ENCODE data around the gene FMNL2.

The FMNL2 gene

GRCh38 chr2:152600051-152600657 lies 265.2 kb downstream of the FMNL2 start:
- no peak for DNase-seq (ENCODE audit: low read depth)
- no peak overlapping the region for H3K4me3 ChIP-seq (ENCODE audit: low read depth, low read length)
- TF ChIP-seq CTCF (IDR thresholded peaks at IDR 0.05; ENCODE audit: insufficient read depth, low read depth, low read length, missing control alignments), result no peak

GRCh38 chr2:152600697-152601096 lies 265.7 kb downstream of the FMNL2 start:
- no peak for DNase-seq (ENCODE audit: low read depth)
- H3K4me3 ChIP-seq (ENCODE audit: low read depth, low read length), result no peak overlapping the region
- no peak for TF ChIP-seq CTCF (IDR thresholded peaks at IDR 0.05; ENCODE audit: insufficient read depth, low read depth, low read length, missing control alignments)

GRCh38 chr2:152602750-152603149 lies 267.8 kb downstream of the FMNL2 start:
- no peak for TF ChIP-seq CTCF (IDR thresholded peaks at IDR 0.05; ENCODE audit: insufficient read depth, low read depth, low read length, missing control alignments)
- H3K4me3 ChIP-seq (ENCODE audit: low read depth, low read length), result no peak overlapping the region
- no peak for DNase-seq (ENCODE audit: low read depth)

GRCh38 chr2:152603166-152603565 lies 268.2 kb downstream of the FMNL2 start:
- no peak for TF ChIP-seq CTCF (IDR thresholded peaks at IDR 0.05; ENCODE audit: insufficient read depth, low read depth, low read length, missing control alignments)
- DNase-seq (ENCODE audit: low read depth), result no peak
- H3K4me3 ChIP-seq (ENCODE audit: low read depth, low read length), result no peak overlapping the region

GRCh38 chr2:152606081-152606480 lies 271.1 kb downstream of the FMNL2 start:
- DNase-seq (ENCODE audit: low read depth), result no peak
- H3K4me3 ChIP-seq (ENCODE audit: low read depth, low read length), result no peak overlapping the region
- TF ChIP-seq CTCF (IDR thresholded peaks at IDR 0.05; ENCODE audit: insufficient read depth, low read depth, low read length, missing control alignments), result no peak

GRCh38 chr2:152606941-152607340 lies 272.0 kb downstream of the FMNL2 start:
- TF ChIP-seq CTCF (IDR thresholded peaks at IDR 0.05; ENCODE audit: insufficient read depth, low read depth, low read length, missing control alignments), result no peak
- no peak overlapping the region for H3K4me3 ChIP-seq (ENCODE audit: low read depth, low read length)
- DNase-seq (ENCODE audit: low read depth), result no peak

- no peak for DNase-seq (ENCODE audit: low read depth)
- no peak overlapping the region for H3K4me3 ChIP-seq (ENCODE audit: low read depth, low read length)
- TF ChIP-seq CTCF (IDR thresholded peaks at IDR 0.05; ENCODE audit: insufficient read depth, low read depth, low read length, missing control alignments), result no peak
These were observed 272.9 kb downstream of the FMNL2 start for GRCh38 chr2:152607793-152608300.
